PC-3 (cell line): ENCODE results near the gene AFDN.

ENCODE experiments used
- EZH2 ChIP-seq: fragments of 300-600 bp; sonication (generic); IDR thresholded peaks from one replicate; pipeline ENCODE4 v1.6.1; 2017; ENCODE audit warnings: antibody characterized with exemption, mild to moderate bottlenecking, low read length; ENCODE audit not compliant: unreplicated experiment
- EZH2phosphoT487 ChIP-seq: fragments of 300-600 bp; sonication (generic); IDR thresholded peaks from 2 replicates; pipeline ENCODE4 v1.6.1; 2018; ENCODE audit warnings: mild to moderate bottlenecking, antibody characterized with exemption, low read length, borderline replicate concordance
- TF ChIP-seq, protein P1 (sequence below): fragments of 300-600 bp; sonication (generic); conservative IDR thresholded peaks from 2 replicates; pipeline ENCODE4 v1.5.1; 2017; ENCODE audit warnings: antibody characterized with exemption, low read depth, mild to moderate bottlenecking, low read length

GRCh38 chr6:167894965-167895364, 68.3 kb downstream of the AFDN start:
- TF ChIP-seq, protein P1, sequence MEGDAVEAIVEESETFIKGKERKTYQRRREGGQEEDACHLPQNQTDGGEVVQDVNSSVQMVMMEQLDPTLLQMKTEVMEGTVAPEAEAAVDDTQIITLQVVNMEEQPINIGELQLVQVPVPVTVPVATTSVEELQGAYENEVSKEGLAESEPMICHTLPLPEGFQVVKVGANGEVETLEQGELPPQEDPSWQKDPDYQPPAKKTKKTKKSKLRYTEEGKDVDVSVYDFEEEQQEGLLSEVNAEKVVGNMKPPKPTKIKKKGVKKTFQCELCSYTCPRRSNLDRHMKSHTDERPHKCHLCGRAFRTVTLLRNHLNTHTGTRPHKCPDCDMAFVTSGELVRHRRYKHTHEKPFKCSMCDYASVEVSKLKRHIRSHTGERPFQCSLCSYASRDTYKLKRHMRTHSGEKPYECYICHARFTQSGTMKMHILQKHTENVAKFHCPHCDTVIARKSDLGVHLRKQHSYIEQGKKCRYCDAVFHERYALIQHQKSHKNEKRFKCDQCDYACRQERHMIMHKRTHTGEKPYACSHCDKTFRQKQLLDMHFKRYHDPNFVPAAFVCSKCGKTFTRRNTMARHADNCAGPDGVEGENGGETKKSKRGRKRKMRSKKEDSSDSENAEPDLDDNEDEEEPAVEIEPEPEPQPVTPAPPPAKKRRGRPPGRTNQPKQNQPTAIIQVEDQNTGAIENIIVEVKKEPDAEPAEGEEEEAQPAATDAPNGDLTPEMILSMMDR: no peak
- TF ChIP-seq EZH2: no peak
- no peak for TF ChIP-seq EZH2phosphoT487
